ENCODE data around the gene ASCC1.

Gene ASCC1

GRCh38 chr10:72053690-72054089 is 162.4 kb downstream of the ASCC1 start:
- no peak for DNase-seq
- H3K4me1 ChIP-seq (ENCODE audit: control insufficient read depth, low read depth, low read length), result no peaks in the 10 kb centered on the region
- no peak overlapping the region for H3K27ac ChIP-seq (ENCODE audit: low read depth, low read length)
- H3K18ac ChIP-seq (ENCODE audit: low read length), result no peak overlapping the region
- no peak overlapping the region for H3K23ac ChIP-seq (ENCODE audit: low read length)
- H3K4me3 ChIP-seq (ENCODE audit: low read length), result no peak overlapping the region
- H3K9ac ChIP-seq (ENCODE audit: low read length), result no peak overlapping the region
- no peak overlapping the region for H3K56ac ChIP-seq (ENCODE audit: low read length)
- H2AK5ac ChIP-seq (ENCODE audit: low read length), result no peak overlapping the region
- H4K8ac ChIP-seq (ENCODE audit: low read depth, low read length), result no peak overlapping the region
- no peaks in the 10 kb centered on the region for H3K79me1 ChIP-seq (ENCODE audit: low read length)
- no CpG with 5 or more reads among the region's 7 CpGs for WGBS (ENCODE audit: extremely low coverage, insufficient coverage, low lambda C conversion rate)
- H3K4ac ChIP-seq (ENCODE audit: low read depth, low read length), result no peak overlapping the region
- H3K79me2 ChIP-seq (ENCODE audit: control insufficient read depth, insufficient read depth, low read length), result no peaks in the 10 kb centered on the region
- H2BK120ac ChIP-seq (ENCODE audit: low read depth, low read length), result no peak overlapping the region
- no peaks in the 10 kb centered on the region for H3K27me3 ChIP-seq (ENCODE audit: insufficient read depth, low read length, poor library complexity)
- H3K36me3 ChIP-seq (ENCODE audit: control insufficient read depth, insufficient read depth, low read length), result no peaks in the 10 kb centered on the region
- H3K4me2 ChIP-seq (ENCODE audit: low read length), result no peak overlapping the region
- no peak overlapping the region for H2BK5ac ChIP-seq (ENCODE audit: low read length)
- H2BK15ac ChIP-seq (replicated peaks; ENCODE audit: low read depth), result no peak overlapping the region
- H4K5ac ChIP-seq (ENCODE audit: low read length), result no peak overlapping the region

DNA sequence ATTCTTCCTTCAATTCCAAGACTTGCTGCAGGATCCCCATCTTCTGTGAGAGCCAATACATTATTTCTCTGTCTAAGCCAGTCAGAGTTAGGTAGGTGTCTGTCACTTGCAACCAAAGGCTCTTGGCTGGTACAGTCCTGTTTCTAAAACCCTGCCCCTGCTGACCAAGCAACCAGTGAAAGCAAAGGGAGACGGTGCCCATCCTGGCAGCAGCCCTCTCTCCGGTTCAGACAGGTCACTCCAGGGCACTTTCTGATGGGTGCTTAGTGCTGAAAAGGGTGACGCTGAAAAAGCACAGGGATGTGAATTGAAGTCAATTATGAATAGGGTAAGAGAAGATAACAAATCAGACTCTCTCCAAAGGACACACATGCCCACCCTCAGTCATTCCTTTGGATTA is 165.2 kb downstream of the ASCC1 start:
- Histone ChIP-seq H2BK15ac (replicated peaks; ENCODE audit: low read depth) (no peak overlapping the region), H3K4me2 (ENCODE audit: low read length) (no peak overlapping the region), H4K8ac (ENCODE audit: low read depth, low read length) (no peak overlapping the region), H3K4me1 (ENCODE audit: control insufficient read depth, low read depth, low read length) (no peaks in the 10 kb centered on the region), H3K23ac (ENCODE audit: low read length) (no peak overlapping the region), H3K27ac (ENCODE audit: low read depth, low read length) (no peak overlapping the region), H3K4ac (ENCODE audit: low read depth, low read length) (no peak overlapping the region), H3K79me2 (ENCODE audit: control insufficient read depth, insufficient read depth, low read length) (no peaks in the 10 kb centered on the region), H3K36me3 (ENCODE audit: control insufficient read depth, insufficient read depth, low read length) (no peaks in the 10 kb centered on the region), H2BK120ac (ENCODE audit: low read depth, low read length) (no peak overlapping the region), H2BK5ac (ENCODE audit: low read length) (no peak overlapping the region), H3K9ac (ENCODE audit: low read length) (no peak overlapping the region), H3K18ac (ENCODE audit: low read length) (no peak overlapping the region), H4K5ac (ENCODE audit: low read length) (no peak overlapping the region), H3K79me1 (ENCODE audit: low read length) (no peaks in the 10 kb centered on the region), H2AK5ac (ENCODE audit: low read length) (no peak overlapping the region), H3K4me3 (ENCODE audit: low read length) (no peak overlapping the region), H3K56ac (ENCODE audit: low read length) (no peak overlapping the region), H3K27me3 (ENCODE audit: insufficient read depth, low read length, poor library complexity) (no peaks in the 10 kb centered on the region)
- whole genome bisulfite sequencing (ENCODE audit: extremely low coverage, insufficient coverage, low lambda C conversion rate), result no CpG with 5 or more reads among the region's 3 CpGs
- no peak for DNase-seq

GRCh38 chr10:72049969-72050781 is 165.9 kb downstream of the ASCC1 start:
- H3K79me1 ChIP-seq (ENCODE audit: low read length), result no peaks in the 10 kb centered on the region
- H3K4me3 ChIP-seq (ENCODE audit: low read length), result no peak overlapping the region
- H2BK15ac ChIP-seq (replicated peaks; ENCODE audit: low read depth), result no peak overlapping the region
- no peaks in the 10 kb centered on the region for H3K27me3 ChIP-seq (ENCODE audit: insufficient read depth, low read length, poor library complexity)
- H3K4me1 ChIP-seq (ENCODE audit: control insufficient read depth, low read depth, low read length), result no peaks in the 10 kb centered on the region
- no CpG with 5 or more reads among the region's 5 CpGs for WGBS (ENCODE audit: extremely low coverage, insufficient coverage, low lambda C conversion rate)
- H3K4me2 ChIP-seq (ENCODE audit: low read length), result no peak overlapping the region
- no peak overlapping the region for H2BK5ac ChIP-seq (ENCODE audit: low read length)
- H3K56ac ChIP-seq (ENCODE audit: low read length), result no peak overlapping the region
- no peak overlapping the region for H3K18ac ChIP-seq (ENCODE audit: low read length)
- H3K4ac ChIP-seq (ENCODE audit: low read depth, low read length), result no peak overlapping the region
- H2BK120ac ChIP-seq (ENCODE audit: low read depth, low read length), result no peak overlapping the region
- H3K23ac ChIP-seq (ENCODE audit: low read length), result no peak overlapping the region
- DNase-seq, result peak; percentile 61
- no peaks in the 10 kb centered on the region for H3K79me2 ChIP-seq (ENCODE audit: control insufficient read depth, insufficient read depth, low read length)
- no peak overlapping the region for H2AK5ac ChIP-seq (ENCODE audit: low read length)
- no peaks in the 10 kb centered on the region for H3K36me3 ChIP-seq (ENCODE audit: control insufficient read depth, insufficient read depth, low read length)
- H3K9ac ChIP-seq (ENCODE audit: low read length), result no peak overlapping the region
- H3K27ac ChIP-seq (ENCODE audit: low read depth, low read length), result no peak overlapping the region
- H4K5ac ChIP-seq (ENCODE audit: low read length), result no peak overlapping the region
- H4K8ac ChIP-seq (ENCODE audit: low read depth, low read length), result no peak overlapping the region

DNA sequence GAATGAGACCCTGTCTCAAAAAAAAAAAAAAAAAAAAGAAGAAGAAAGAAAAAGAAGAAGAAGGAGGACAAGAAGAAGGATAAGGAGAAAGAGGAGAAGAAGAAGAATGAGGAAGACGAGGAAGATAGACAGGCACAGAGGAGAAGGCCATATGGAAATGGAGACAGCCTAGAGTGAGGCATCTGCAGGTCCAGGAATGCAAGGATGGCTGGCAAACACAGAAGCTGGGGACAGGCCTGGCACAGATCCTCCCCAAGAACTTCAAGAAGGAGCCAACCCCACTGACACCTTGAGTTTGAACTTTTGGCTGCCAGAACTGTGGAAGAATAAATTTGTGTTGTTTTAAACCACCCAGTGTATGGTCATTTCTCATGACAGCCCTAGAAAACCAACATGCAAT is 166.6 kb downstream of the ASCC1 start:
- Histone ChIP-seq H3K4ac (ENCODE audit: low read depth, low read length) (no peak overlapping the region), H3K79me1 (ENCODE audit: low read length) (no peaks in the 10 kb centered on the region), H4K5ac (ENCODE audit: low read length) (no peak overlapping the region), H3K27ac (ENCODE audit: low read depth, low read length) (no peak overlapping the region), H3K27me3 (ENCODE audit: insufficient read depth, low read length, poor library complexity) (no peaks in the 10 kb centered on the region), H2BK5ac (ENCODE audit: low read length) (no peak overlapping the region), H3K4me1 (ENCODE audit: control insufficient read depth, low read depth, low read length) (no peaks in the 10 kb centered on the region), H3K56ac (ENCODE audit: low read length) (no peak overlapping the region), H3K4me3 (ENCODE audit: low read length) (no peak overlapping the region), H3K36me3 (ENCODE audit: control insufficient read depth, insufficient read depth, low read length) (no peaks in the 10 kb centered on the region), H3K79me2 (ENCODE audit: control insufficient read depth, insufficient read depth, low read length) (no peaks in the 10 kb centered on the region), H2BK15ac (replicated peaks; ENCODE audit: low read depth) (no peak overlapping the region), H3K23ac (ENCODE audit: low read length) (no peak overlapping the region), H4K8ac (ENCODE audit: low read depth, low read length) (no peak overlapping the region), H2AK5ac (ENCODE audit: low read length) (no peak overlapping the region), H3K18ac (ENCODE audit: low read length) (no peak overlapping the region), H2BK120ac (ENCODE audit: low read depth, low read length) (no peak overlapping the region), H3K4me2 (ENCODE audit: low read length) (no peak overlapping the region), H3K9ac (ENCODE audit: low read length) (no peak overlapping the region)
- no CpG with 5 or more reads among the region's 1 CpG for WGBS (ENCODE audit: extremely low coverage, insufficient coverage, low lambda C conversion rate)
- no peak for DNase-seq

- H3K9ac ChIP-seq (ENCODE audit: low read length), result no peak overlapping the region
- no peak overlapping the region for H3K56ac ChIP-seq (ENCODE audit: low read length)
- no peak overlapping the region for H3K27ac ChIP-seq (ENCODE audit: low read depth, low read length)
- no peak overlapping the region for H2BK15ac ChIP-seq (replicated peaks; ENCODE audit: low read depth)
- DNase-seq, result peak; percentile 96
- no peaks in the 10 kb centered on the region for H3K79me2 ChIP-seq (ENCODE audit: control insufficient read depth, insufficient read depth, low read length)
- H2BK120ac ChIP-seq (ENCODE audit: low read depth, low read length), result no peak overlapping the region
- no peak overlapping the region for H2BK5ac ChIP-seq (ENCODE audit: low read length)
- no peak overlapping the region for H4K5ac ChIP-seq (ENCODE audit: low read length)
- no peaks in the 10 kb centered on the region for H3K27me3 ChIP-seq (ENCODE audit: insufficient read depth, low read length, poor library complexity)
- H3K4me3 ChIP-seq (ENCODE audit: low read length), result no peak overlapping the region
- H3K23ac ChIP-seq (ENCODE audit: low read length), result no peak overlapping the region
- no peak overlapping the region for H3K4me2 ChIP-seq (ENCODE audit: low read length)
- H3K4ac ChIP-seq (ENCODE audit: low read depth, low read length), result no peak overlapping the region
- no peak overlapping the region for H4K8ac ChIP-seq (ENCODE audit: low read depth, low read length)
- H2AK5ac ChIP-seq (ENCODE audit: low read length), result no peak overlapping the region
- no peaks in the 10 kb centered on the region for H3K4me1 ChIP-seq (ENCODE audit: control insufficient read depth, low read depth, low read length)
- no peak overlapping the region for H3K18ac ChIP-seq (ENCODE audit: low read length)
- no CpG with 5 or more reads among the region's 12 CpGs for WGBS (ENCODE audit: extremely low coverage, insufficient coverage, low lambda C conversion rate)
- H3K79me1 ChIP-seq (ENCODE audit: low read length), result no peaks in the 10 kb centered on the region
- H3K36me3 ChIP-seq (ENCODE audit: control insufficient read depth, insufficient read depth, low read length), result no peaks in the 10 kb centered on the region
Observed at GRCh38 chr10:72048450-72049124, 167.5 kb downstream of the ASCC1 start.
